Heart left ventricle (tissue), 13 donors: ENCODE results near the gene SELENOT.

Source experiments
- CTCF ChIP-seq, 12 donors: fragments of 200-600 bp; sonication (generic) in 4 of 12; IDR thresholded peaks; one replicate each; pipeline versions ENCODE4 v1.5.0 to v1.8.0; 2018 to 2022; ENCODE audit warnings: antibody characterized with exemption in 12 of 12, mild to moderate bottlenecking in 5 of 12
- POLR2A ChIP-seq, 2 donors: fragments of 450-650 bp; IDR thresholded peaks; one replicate each; pipeline ENCODE4 v1.6.1; 2017; ENCODE audit warnings: antibody characterized with exemption in 2 of 2, mild to moderate bottlenecking in 2 of 2, moderate library complexity in 2 of 2
- donor health status: ischemic (EF 13 %, LVEDD 7.1; RV severe dilation, severe dysfunction).
- donor health status: DM: no; HTN: yes; CAD: no.
- donor health status: DM: no; HTN: no; CAD: no.
- donor health status: ischemic (EF 25% LVEDD 6.9; RV normal size, moderate dysfunction).
- donor health status: ischemic (EF 25% LVEDD 5.7; RV mildly dilated, moderate dysfunction).
- donor health status: ischemic (EF 35%, LVEDD 5.7; RV mildly dilated, moderate dysfunction).
- donor health status: nonischemic (EF 11% LVEDD 7.7; RV severe dilation, severe dysfunction).
- donor health status: DM: yes; HTN: yes; CAD: no.
- donor health status: PGD.
- donor health status: ischemic (EF 29% LVEDD 5.4; RV normal size, mild dysfunction).
- donor health status: nonischemic (EF 23%, LVEDD 6.1; RV moderate dilation, normal function).

GRCh38 chr3:150555859-150556436 is 47.2 kb upstream of the SELENOT start:
- TF ChIP-seq CTCF (IDR thresholded peaks at IDR 0.05) (no peak), POLR2A (IDR thresholded peaks at IDR 0.05) (no peak)
